B cell (primary cell): Measurements from ENCODE around the gene RFX2. TPM values are rescaled to one million over a fixed set of nuclear protein-coding genes. Genes with fewer than 3 reads are reported as not detected.

ENCODE experiments used
- ATAC-seq: fragments of 200-7000 bp; cut with Tn5 transposase; one replicate; pipeline ENCODE4 v1.10.0; 2021; ENCODE audit warnings: low read depth, mild to moderate bottlenecking, moderate number of reproducible peaks, moderate library complexity
- CTCF ChIA-PET: fragments of 350-600 bp; sonication (Branson Sonifier 250); formaldehyde crosslinking; loops from one replicate; lab custom pipeline; 2021; ENCODE audit warnings: antibody characterized with exemption, inconsistent platforms; lab: Charles Lee
- POLR2A ChIA-PET: fragments of 350-600 bp; sonication (Branson Sonifier 250); formaldehyde crosslinking; loops from one replicate; lab custom pipeline; 2021; ENCODE audit warnings: antibody characterized with exemption; lab: Charles Lee
- DNase-seq: peaks from one replicate; pipeline ENCODE4 v3.0.0; 2013
- H2AFZ ChIP-seq: 2 replicates; pipeline ENCODE4 v1.6.1; 2012; ENCODE audit warnings: mild to moderate bottlenecking, low read depth, low read length; ENCODE audit not compliant: insufficient read depth, poor library complexity, severe bottlenecking
- H3K27ac ChIP-seq, 2 donors: 1 replicate in 1 of 2; 2 replicates in 1 of 2; pipeline ENCODE4 v1.5.1; 2012 to 2013; ENCODE audit warnings: low read length in 2 of 2, mild to moderate bottlenecking in 2 of 2, moderate library complexity in 1 of 2
- H3K27me3 ChIP-seq, 4 experiments: fragments of 200-600 bp in 1 of 4; sonication (generic) in 1 of 4; replicated peaks in 1 of 4; 1 replicate in 2 of 4; 2 replicates in 2 of 4; pipeline versions ENCODE4 v1.6.1 to v1.7.0; 2013 to 2016; ENCODE audit warnings: low read length in 3 of 4, mild to moderate bottlenecking in 2 of 4, mixed read lengths in 1 of 4, moderate library complexity in 1 of 4; ENCODE audit not compliant: insufficient read depth in 4 of 4, control insufficient read depth in 3 of 4; ENCODE audit errors: control extremely low read depth in 1 of 4
- H3K36me3 ChIP-seq, 2 experiments: replicated peaks in 1 of 2; 1 replicate in 1 of 2; 2 replicates in 1 of 2; pipeline versions ENCODE4 v1.6.1 to v1.7.1; 2013; ENCODE audit warnings: low read length in 1 of 2; ENCODE audit not compliant: insufficient read depth in 2 of 2, control insufficient read depth in 1 of 2; ENCODE audit errors: control extremely low read depth in 1 of 2, extremely low read depth in 1 of 2
- H3K4me1 ChIP-seq, 2 donors: fragments of 200-600 bp in 1 of 2; sonication (generic) in 1 of 2; 1 replicate in 1 of 2; 2 replicates in 1 of 2; pipeline versions ENCODE4 v1.5.1 to v1.6.1; 2013 to 2017; ENCODE audit warnings: low read length in 2 of 2; ENCODE audit not compliant: control insufficient read depth in 2 of 2, insufficient read depth in 2 of 2
- H3K4me2 ChIP-seq: replicated peaks from 2 replicates; pipeline ENCODE3; 2012; ENCODE audit warnings: mild to moderate bottlenecking, low read depth, low read length; ENCODE audit not compliant: poor library complexity, severe bottlenecking
- H3K4me3 ChIP-seq, 5 experiments: fragments of 200-600 bp in 1 of 5; sonication (generic) in 1 of 5; 1 replicate in 3 of 5; 2 replicates in 2 of 5; pipeline versions ENCODE4 v1.5.1 to v1.7.0; 2011 to 2016; ENCODE audit warnings: low read length in 4 of 5, mild to moderate bottlenecking in 4 of 5, low read depth in 2 of 5, control low read depth in 1 of 5, moderate library complexity in 1 of 5; ENCODE audit not compliant: insufficient read depth in 1 of 5; ENCODE audit errors: control extremely low read depth in 1 of 5, extremely low read depth in 1 of 5
- H3K79me2 ChIP-seq: fragments of 200-600 bp; sonication (generic); one replicate; pipeline ENCODE4 v1.6.0; 2016; ENCODE audit warnings: low read length; ENCODE audit not compliant: control insufficient read depth, insufficient read depth
- H3K9ac ChIP-seq: fragments of 200-600 bp; sonication (generic); 2 replicates; pipeline ENCODE4 v1.6.1; 2017; ENCODE audit warnings: mild to moderate bottlenecking, low read length, moderate library complexity
- H3K9me3 ChIP-seq, 3 donors: one replicate each; pipeline versions ENCODE4 v1.6.1 to v1.7.1; 2013; ENCODE audit warnings: low read length in 2 of 3; ENCODE audit not compliant: control insufficient read depth in 2 of 3, insufficient read depth in 1 of 3; ENCODE audit errors: control extremely low read depth in 1 of 3
- H4K20me1 ChIP-seq: 2 replicates; pipeline ENCODE4 v1.6.0; 2012; ENCODE audit warnings: mild to moderate bottlenecking, low read length; ENCODE audit not compliant: insufficient read depth, control insufficient read depth, poor library complexity, severe bottlenecking
- H3K27ac Mint-ChIP-seq: one replicate; pipeline ENCODE4 v1.8.0; 2021; ENCODE audit warnings: mixed read lengths
- H3K27me3 Mint-ChIP-seq: one replicate; pipeline ENCODE4 v1.8.0; 2021; ENCODE audit warnings: mixed read lengths
- H3K4me1 Mint-ChIP-seq: one replicate; pipeline ENCODE4 v1.8.0; 2021; ENCODE audit warnings: mixed read lengths
- H3K4me3 Mint-ChIP-seq: one replicate; pipeline ENCODE4 v1.8.0; 2021; ENCODE audit warnings: mixed read lengths
- H3K9me3 Mint-ChIP-seq: one replicate; pipeline ENCODE4 v1.8.0; 2022; ENCODE audit warnings: mixed read lengths; ENCODE audit not compliant: insufficient read depth
- CTCF ChIP-seq: fragments of 200-600 bp; IDR thresholded peaks from one replicate; pipeline ENCODE4 v1.8.0; 2022; ENCODE audit warnings: antibody characterized with exemption, mild to moderate bottlenecking
- EZH2 ChIP-seq: IDR thresholded peaks from 2 replicates; pipeline ENCODE4 v1.6.1; 2012; ENCODE audit warnings: borderline replicate concordance, low read depth, mild to moderate bottlenecking, moderate library complexity, low read length; ENCODE audit not compliant: insufficient read depth, poor library complexity, severe bottlenecking
- WGBS: methylation state at CpG from one replicate; pipeline ENCODE4 v1.1.5; 2013; ENCODE audit warnings: missing lambda C conversion rate; ENCODE audit not compliant: insufficient coverage; 5-methylcytosine and 5-hydroxymethylcytosine counted together
- intact Hi-C: fragments of 100-400 bp; cut with micrococcal nuclease; formaldehyde crosslinking; loops from one replicate; pipeline ENCODE4 v1.10.0; 2022
- polyA plus RNA-seq: library from polyadenylated mRNA; depleted of rRNA; stranded (reverse); fragments of >200 nt; gene quantifications from 2 replicates; pipeline ENCODE4 v1.2.3, GENCODE V29; 2012
- total RNA-seq, 2 donors: library from RNA; stranded (reverse); fragments of 120-200 nt in 1 of 2; gene quantifications; 1 replicate in 1 of 2; 2 replicates in 1 of 2; pipeline versions ENCODE4 v1.2.3 to v1.2.4, GENCODE V29; 2013 to 2022

The RFX2 gene
- total and polyA plus RNA-seq, 2 donors (not counting 1 experiment from before 2014, with no cell fraction given): 7.1 to 8.6 TPM

GRCh38 chr19:6071875-6072274 lies 38.4 kb downstream of the RFX2 start:
- H4K20me1 ChIP-seq: no peaks in the 10 kb centered on the region
- H3K4me3 Mint-ChIP-seq: no peak overlapping the region
- no peaks in the 10 kb centered on the region for H3K9me3 Mint-ChIP-seq

More at GRCh38 chr19:6071875-6072274, 38.4 kb downstream of the RFX2 start:
- H3K4me1 Mint-ChIP-seq: no peaks in the 10 kb centered on the region
- ChIA-PET POLR2A (no interaction called here), CTCF (interaction anchor here (7.4 kb wide), 1 partner anchor 55 kb away, joined by 69 read pairs; no protein-coding TSS in a partner anchor)
- intact Hi-C loops: no loop called here
- Histone ChIP-seq H3K4me2 (no peak overlapping the region), H3K4me1 (no peaks in the 10 kb centered on the region), H3K9ac (no peak overlapping the region), H3K27ac (no peak overlapping the region), H3K9me3 (no peaks in the 10 kb centered on the region), H3K36me3 (no peaks in the 10 kb centered on the region), H3K4me3 (no peak overlapping the region), H3K79me2 (no peaks in the 10 kb centered on the region), H3K27me3 (no peaks in the 10 kb centered on the region), H2AFZ (no peak overlapping the region)
- no peak overlapping the region for H3K27ac Mint-ChIP-seq
- TF ChIP-seq EZH2: no peak
- TF ChIP-seq CTCF: peak; percentile 9
- DNase-seq: no peak
- peaks cover 5% of the 10 kb centered on the region for H3K27me3 Mint-ChIP-seq
- ATAC-seq: no peak
- WGBS: 96% methylated on average over 5 of the region's 8 CpGs
